ENCODE data around the gene VPS37C.

- TF ChIP-seq CTCF (conservative IDR thresholded peaks at IDR 0.05) (no peak), EZH2 (IDR thresholded peaks at IDR 0.05; ENCODE audit: low read depth) (no peak)
These were observed 28.6 kb downstream of the VPS37C start for GRCh38 chr11:61132646-61133045.

Measured in PC-9 (cell line).